Measurements from ENCODE around the gene IGSF8.
A peak's percentile ranks its signal among the peaks of the same experiment; 100 is the strongest.

Gene IGSF8

GRCh38 chr1:160090760-160091159 lies 7.7 kb downstream of the IGSF8 start:
- Histone ChIP-seq H3K4me3 (ENCODE audit: insufficient read depth, low read depth, low read length, poor library complexity, severe bottlenecking) (no peak overlapping the region), H3K36me3 (ENCODE audit: control insufficient read depth, insufficient read depth, low read length) (peaks cover 73% of the 10 kb centered on the region), H3K9me3 (ENCODE audit: control insufficient read depth, low read length) (no peaks in the 10 kb centered on the region), H3K27me3 (replicated peaks; ENCODE audit: control insufficient read depth, insufficient read depth, low read length, poor library complexity, severe bottlenecking) (no peaks in the 10 kb centered on the region), H3K27ac (ENCODE audit: insufficient read depth, low read length, poor library complexity, severe bottlenecking) (no peak overlapping the region), H3K4me1 (ENCODE audit: control insufficient read depth, insufficient read depth, low read length, poor library complexity, severe bottlenecking) (peaks cover 6% of the 10 kb centered on the region)
- no peak for DNase-seq

GRCh38 chr1:160089883-160090282 lies 8.5 kb downstream of the IGSF8 start:
- no peak overlapping the region for H3K27ac ChIP-seq (ENCODE audit: insufficient read depth, low read length, poor library complexity, severe bottlenecking)
- peaks cover 3% of the 10 kb centered on the region for H3K4me1 ChIP-seq (ENCODE audit: control insufficient read depth, insufficient read depth, low read length, poor library complexity, severe bottlenecking)
- no peaks in the 10 kb centered on the region for H3K9me3 ChIP-seq (ENCODE audit: control insufficient read depth, low read length)
- H3K27me3 ChIP-seq (replicated peaks; ENCODE audit: control insufficient read depth, insufficient read depth, low read length, poor library complexity, severe bottlenecking): no peaks in the 10 kb centered on the region
- no peak overlapping the region for H3K4me3 ChIP-seq (ENCODE audit: insufficient read depth, low read depth, low read length, poor library complexity, severe bottlenecking)
- peaks cover 71% of the 10 kb centered on the region for H3K36me3 ChIP-seq (ENCODE audit: control insufficient read depth, insufficient read depth, low read length)
- DNase-seq: no peak

- Histone ChIP-seq H3K9me3 (ENCODE audit: control insufficient read depth, low read length) (no peaks in the 10 kb centered on the region), H3K4me1 (ENCODE audit: control insufficient read depth, insufficient read depth, low read length, poor library complexity, severe bottlenecking) (peaks cover 10% of the 10 kb centered on the region), H3K27ac (ENCODE audit: insufficient read depth, low read length, poor library complexity, severe bottlenecking) (no peak overlapping the region), H3K4me3 (ENCODE audit: insufficient read depth, low read depth, low read length, poor library complexity, severe bottlenecking) (no peak overlapping the region), H3K27me3 (replicated peaks; ENCODE audit: control insufficient read depth, insufficient read depth, low read length, poor library complexity, severe bottlenecking) (no peaks in the 10 kb centered on the region), H3K36me3 (ENCODE audit: control insufficient read depth, insufficient read depth, low read length) (peaks cover 45% of the 10 kb centered on the region)
- DNase-seq: no peak
These were observed 11.2 kb downstream of the IGSF8 start for GRCh38 chr1:160087118-160087662.

GRCh38 chr1:160086456-160086892 lies 11.9 kb downstream of the IGSF8 start:
- Histone ChIP-seq H3K27ac (ENCODE audit: insufficient read depth, low read length, poor library complexity, severe bottlenecking) (no peak overlapping the region), H3K4me1 (ENCODE audit: control insufficient read depth, insufficient read depth, low read length, poor library complexity, severe bottlenecking) (peaks cover 10% of the 10 kb centered on the region), H3K27me3 (replicated peaks; ENCODE audit: control insufficient read depth, insufficient read depth, low read length, poor library complexity, severe bottlenecking) (peaks cover 1% of the 10 kb centered on the region), H3K4me3 (ENCODE audit: insufficient read depth, low read depth, low read length, poor library complexity, severe bottlenecking) (no peak overlapping the region), H3K36me3 (ENCODE audit: control insufficient read depth, insufficient read depth, low read length) (peaks cover 38% of the 10 kb centered on the region), H3K9me3 (ENCODE audit: control insufficient read depth, low read length) (no peaks in the 10 kb centered on the region)
- DNase-seq: no peak

GRCh38 chr1:160085686-160086455 lies 12.5 kb downstream of the IGSF8 start:
- Histone ChIP-seq H3K4me1 (ENCODE audit: control insufficient read depth, insufficient read depth, low read length, poor library complexity, severe bottlenecking) (peaks cover 10% of the 10 kb centered on the region), H3K9me3 (ENCODE audit: control insufficient read depth, low read length) (no peaks in the 10 kb centered on the region), H3K27ac (ENCODE audit: insufficient read depth, low read length, poor library complexity, severe bottlenecking) (no peak overlapping the region), H3K36me3 (ENCODE audit: control insufficient read depth, insufficient read depth, low read length) (peaks cover 32% of the 10 kb centered on the region), H3K27me3 (replicated peaks; ENCODE audit: control insufficient read depth, insufficient read depth, low read length, poor library complexity, severe bottlenecking) (peaks cover 7% of the 10 kb centered on the region), H3K4me3 (ENCODE audit: insufficient read depth, low read depth, low read length, poor library complexity, severe bottlenecking) (no peak overlapping the region)
- peak; percentile 33 to 58 (median 40) for DNase-seq

GRCh38 chr1:160084771-160085321 lies 13.6 kb downstream of the IGSF8 start:
- peaks cover 13% of the 10 kb centered on the region for H3K27me3 ChIP-seq (replicated peaks; ENCODE audit: control insufficient read depth, insufficient read depth, low read length, poor library complexity, severe bottlenecking)
- H3K36me3 ChIP-seq (ENCODE audit: control insufficient read depth, insufficient read depth, low read length): peaks cover 24% of the 10 kb centered on the region
- no peaks in the 10 kb centered on the region for H3K9me3 ChIP-seq (ENCODE audit: control insufficient read depth, low read length)
- DNase-seq: no peak
- H3K4me3 ChIP-seq (ENCODE audit: insufficient read depth, low read depth, low read length, poor library complexity, severe bottlenecking): no peak overlapping the region
- H3K4me1 ChIP-seq (ENCODE audit: control insufficient read depth, insufficient read depth, low read length, poor library complexity, severe bottlenecking): peaks cover 10% of the 10 kb centered on the region
- no peak overlapping the region for H3K27ac ChIP-seq (ENCODE audit: insufficient read depth, low read length, poor library complexity, severe bottlenecking)

GRCh38 chr1:160083968-160084770 lies 14.2 kb downstream of the IGSF8 start:
- Histone ChIP-seq H3K9me3 (ENCODE audit: control insufficient read depth, low read length) (no peaks in the 10 kb centered on the region), H3K27me3 (replicated peaks; ENCODE audit: control insufficient read depth, insufficient read depth, low read length, poor library complexity, severe bottlenecking) (peaks cover 13% of the 10 kb centered on the region), H3K4me3 (ENCODE audit: insufficient read depth, low read depth, low read length, poor library complexity, severe bottlenecking) (peak overlapping the region; percentile 20), H3K4me1 (ENCODE audit: control insufficient read depth, insufficient read depth, low read length, poor library complexity, severe bottlenecking) (peaks cover 10% of the 10 kb centered on the region), H3K36me3 (ENCODE audit: control insufficient read depth, insufficient read depth, low read length) (peaks cover 17% of the 10 kb centered on the region), H3K27ac (ENCODE audit: insufficient read depth, low read length, poor library complexity, severe bottlenecking) (no peak overlapping the region)
- DNase-seq: peak; percentile 53 to 55 (median 55)

- Histone ChIP-seq H3K27ac (ENCODE audit: insufficient read depth, low read length, poor library complexity, severe bottlenecking) (no peak overlapping the region), H3K36me3 (ENCODE audit: control insufficient read depth, insufficient read depth, low read length) (peaks cover 7% of the 10 kb centered on the region), H3K4me1 (ENCODE audit: control insufficient read depth, insufficient read depth, low read length, poor library complexity, severe bottlenecking) (peaks cover 10% of the 10 kb centered on the region), H3K4me3 (ENCODE audit: insufficient read depth, low read depth, low read length, poor library complexity, severe bottlenecking) (no peak overlapping the region), H3K27me3 (replicated peaks; ENCODE audit: control insufficient read depth, insufficient read depth, low read length, poor library complexity, severe bottlenecking) (peaks cover 24% of the 10 kb centered on the region), H3K9me3 (ENCODE audit: control insufficient read depth, low read length) (no peaks in the 10 kb centered on the region)
- no peak for DNase-seq
These were observed 15.5 kb downstream of the IGSF8 start for GRCh38 chr1:160082926-160083325.

GRCh38 chr1:160082487-160082886 lies 15.9 kb downstream of the IGSF8 start:
- no peaks in the 10 kb centered on the region for H3K9me3 ChIP-seq (ENCODE audit: control insufficient read depth, low read length)
- DNase-seq: no peak
- H3K36me3 ChIP-seq (ENCODE audit: control insufficient read depth, insufficient read depth, low read length): peaks cover 7% of the 10 kb centered on the region
- H3K4me3 ChIP-seq (ENCODE audit: insufficient read depth, low read depth, low read length, poor library complexity, severe bottlenecking): no peak overlapping the region
- H3K27me3 ChIP-seq (replicated peaks; ENCODE audit: control insufficient read depth, insufficient read depth, low read length, poor library complexity, severe bottlenecking): peaks cover 25% of the 10 kb centered on the region
- no peak overlapping the region for H3K27ac ChIP-seq (ENCODE audit: insufficient read depth, low read length, poor library complexity, severe bottlenecking)
- H3K4me1 ChIP-seq (ENCODE audit: control insufficient read depth, insufficient read depth, low read length, poor library complexity, severe bottlenecking): peaks cover 10% of the 10 kb centered on the region

Measured in effector memory CD4-positive, alpha-beta T cell (primary cell).